H9 (cell line): Measurements from ENCODE around the gene GLRX2. TPM values are rescaled to one million over a fixed set of nuclear protein-coding genes. Genes with fewer than 3 reads are reported as not detected.

Experiments used
- DNase-seq: peaks from one replicate; pipeline ENCODE4 v3.0.0-alpha.2; 2017
- H2AFZ ChIP-seq: one replicate; pipeline ENCODE4 v1.6.1; 2013; ENCODE audit warnings: mild to moderate bottlenecking, low read length, control low read depth, moderate library complexity
- H2AK5ac ChIP-seq: 2 replicates; pipeline ENCODE4 v1.6.1; 2013; ENCODE audit warnings: low read length, control low read depth, mixed read lengths; ENCODE audit not compliant: insufficient read length
- H2BK120ac ChIP-seq: one replicate; pipeline ENCODE4 v1.6.1; 2013; ENCODE audit warnings: low read depth, mild to moderate bottlenecking, low read length, control low read depth, inconsistent platforms; ENCODE audit not compliant: poor library complexity, severe bottlenecking
- H2BK12ac ChIP-seq: 2 replicates; pipeline ENCODE4 v1.6.1; 2013; ENCODE audit warnings: low read length, control low read depth, mixed read lengths, low read depth; ENCODE audit not compliant: insufficient read length
- H2BK15ac ChIP-seq: 2 replicates; pipeline ENCODE4 v1.6.1; 2013; ENCODE audit warnings: low read depth, low read length, control low read depth
- H2BK20ac ChIP-seq: one replicate; pipeline ENCODE4 v1.6.1; 2013; ENCODE audit warnings: low read depth, mild to moderate bottlenecking, low read length, control low read depth, inconsistent platforms; ENCODE audit not compliant: poor library complexity, severe bottlenecking
- H2BK5ac ChIP-seq: 2 replicates; pipeline ENCODE4 v1.6.1; 2013; ENCODE audit warnings: low read length, control low read depth, mixed read lengths; ENCODE audit not compliant: insufficient read length
- H3K14ac ChIP-seq: 2 replicates; pipeline ENCODE4 v1.6.1; 2013; ENCODE audit warnings: low read length, control low read depth; ENCODE audit not compliant: insufficient read depth
- H3K18ac ChIP-seq: 2 replicates; pipeline ENCODE4 v1.6.1; 2013; ENCODE audit warnings: low read depth, mild to moderate bottlenecking, mixed read lengths, low read length, control low read depth; ENCODE audit not compliant: insufficient read length
- H3K23ac ChIP-seq: 2 replicates; pipeline ENCODE4 v1.6.1; 2013; ENCODE audit warnings: low read length, control low read depth, mixed read lengths, low read depth; ENCODE audit not compliant: insufficient read length
- H3K23me2 ChIP-seq: 2 replicates; pipeline ENCODE4 v1.6.1; 2013; ENCODE audit warnings: low read depth, mild to moderate bottlenecking, mixed read lengths, low read length, control low read depth; ENCODE audit not compliant: insufficient read length, poor library complexity, severe bottlenecking
- H3K27ac ChIP-seq: 2 replicates; pipeline ENCODE4 v1.5.1; 2013; ENCODE audit warnings: low read length, control low read depth, mixed read lengths, low read depth; ENCODE audit not compliant: insufficient read length
- H3K27me3 ChIP-seq: 2 replicates; pipeline ENCODE4 v1.6.1; 2013; ENCODE audit warnings: low read length, control low read depth, inconsistent platforms; ENCODE audit not compliant: insufficient read depth
- H3K4ac ChIP-seq: 2 replicates; pipeline ENCODE4 v1.6.1; 2013; ENCODE audit warnings: low read depth, mild to moderate bottlenecking, control low read depth, inconsistent platforms, low read length, moderate library complexity
- H3K4me1 ChIP-seq: 2 replicates; pipeline ENCODE4 v1.6.1; 2013; ENCODE audit warnings: low read length, control low read depth, inconsistent platforms; ENCODE audit not compliant: insufficient read depth
- H3K4me2 ChIP-seq: 2 replicates; pipeline ENCODE4 v1.6.1; 2013; ENCODE audit warnings: low read length, control low read depth, mixed read lengths; ENCODE audit not compliant: insufficient read length, insufficient read depth
- H3K56ac ChIP-seq: 2 replicates; pipeline ENCODE4 v1.6.1; 2013; ENCODE audit warnings: low read depth, mild to moderate bottlenecking, mixed read lengths, low read length, control low read depth; ENCODE audit not compliant: insufficient read length
- H3K79me1 ChIP-seq: 2 replicates; pipeline ENCODE4 v1.6.1; 2013; ENCODE audit warnings: low read depth, mild to moderate bottlenecking, moderate library complexity, low read length, control low read depth, inconsistent platforms; ENCODE audit not compliant: insufficient read depth, poor library complexity, severe bottlenecking
- H3K79me2 ChIP-seq: 2 replicates; pipeline ENCODE4 v1.6.1; 2013; ENCODE audit warnings: low read length, control low read depth, inconsistent platforms; ENCODE audit not compliant: insufficient read depth
- H3K9ac ChIP-seq: 2 replicates; pipeline ENCODE4 v1.6.1; 2013; ENCODE audit warnings: low read length, control low read depth, mixed read lengths; ENCODE audit not compliant: insufficient read length; ENCODE audit errors: extremely low read depth
- H3K9me3 ChIP-seq: one replicate; pipeline ENCODE4 v1.6.1; 2013; ENCODE audit warnings: low read depth, low read length, inconsistent platforms; ENCODE audit not compliant: control insufficient read depth
- H3T11ph ChIP-seq: one replicate; pipeline ENCODE4 v1.6.1; 2013; ENCODE audit warnings: mild to moderate bottlenecking, low read length, control low read depth, inconsistent platforms
- H4K20me1 ChIP-seq: one replicate; pipeline ENCODE4 v1.6.1; 2013; ENCODE audit not compliant: control insufficient read depth, insufficient read length, insufficient read depth
- H4K5ac ChIP-seq: 2 replicates; pipeline ENCODE4 v1.6.1; 2013; ENCODE audit warnings: low read depth, mild to moderate bottlenecking, mixed read lengths, low read length, control low read depth; ENCODE audit not compliant: insufficient read length
- H4K8ac ChIP-seq: replicated peaks from 2 replicates; pipeline ENCODE4 v1.6.1; 2013; ENCODE audit warnings: low read length, control low read depth, mixed read lengths, low read depth; ENCODE audit not compliant: insufficient read length
- H4K91ac ChIP-seq: 2 replicates; pipeline ENCODE4 v1.6.1; 2013; ENCODE audit warnings: low read depth, mild to moderate bottlenecking, moderate library complexity, mixed read lengths, low read length, control low read depth; ENCODE audit not compliant: insufficient read length
- H3K27ac Mint-ChIP-seq, 3 experiments: 2 replicates in 2 of 3; 3 replicates in 1 of 3; pipeline ENCODE4 v1.8.0; 2020 to 2021; ENCODE audit warnings: mixed read lengths in 3 of 3, mild to moderate bottlenecking in 1 of 3, moderate library complexity in 1 of 3
- H3K27me3 Mint-ChIP-seq: 2 replicates; pipeline ENCODE4 v1.8.0; 2021; ENCODE audit warnings: low read depth, mild to moderate bottlenecking, moderate library complexity, mixed read lengths
- H3K36me3 Mint-ChIP-seq, 3 experiments: 2 replicates in 2 of 3; 3 replicates in 1 of 3; pipeline ENCODE4 v1.8.0; 2020 to 2021; ENCODE audit warnings: low read depth in 3 of 3, mixed read lengths in 3 of 3; ENCODE audit not compliant: insufficient read depth in 1 of 3
- H3K4me1 Mint-ChIP-seq, 2 experiments: 2 replicates each; pipeline ENCODE4 v1.8.0; 2020; ENCODE audit warnings: mixed read lengths in 2 of 2
- H3K4me3 Mint-ChIP-seq, 2 experiments: 2 replicates in 1 of 2; 3 replicates in 1 of 2; pipeline ENCODE4 v1.8.0; 2020 to 2021; ENCODE audit warnings: mild to moderate bottlenecking in 2 of 2, mixed read lengths in 2 of 2, moderate library complexity in 1 of 2
- H3K9me3 Mint-ChIP-seq, 2 experiments: 2 replicates in 1 of 2; 3 replicates in 1 of 2; pipeline ENCODE4 v1.8.0; 2020; ENCODE audit warnings: mild to moderate bottlenecking in 2 of 2, mixed read lengths in 2 of 2, moderate library complexity in 1 of 2
- WGBS: extraction: QIAGEN DNeasy Blood & Tissue Kit; methylation state at CpG from one replicate; pipeline ENCODE4 v1.1.7; 2013; ENCODE audit warnings: missing lambda C conversion rate, low lambda C conversion rate, mixed read lengths; ENCODE audit not compliant: insufficient read length; ENCODE audit errors: extremely low coverage; 5-methylcytosine and 5-hydroxymethylcytosine counted together
- total RNA-seq: library from RNA; stranded (reverse); gene quantifications from 2 replicates; pipeline ENCODE4 v1.2.1, GENCODE V29; 2021
- TF ChIP-seq, protein P1 (sequence below): fragments of 200-600 bp; sonication (generic); conservative IDR thresholded peaks from 3 replicates; pipeline ENCODE4 v1.8.0; 2021; ENCODE audit warnings: antibody characterized with exemption, mild to moderate bottlenecking

GLRX2 gene
- total RNA-seq, 1 experiment from 2014 or later = 10.1 TPM

DNA sequence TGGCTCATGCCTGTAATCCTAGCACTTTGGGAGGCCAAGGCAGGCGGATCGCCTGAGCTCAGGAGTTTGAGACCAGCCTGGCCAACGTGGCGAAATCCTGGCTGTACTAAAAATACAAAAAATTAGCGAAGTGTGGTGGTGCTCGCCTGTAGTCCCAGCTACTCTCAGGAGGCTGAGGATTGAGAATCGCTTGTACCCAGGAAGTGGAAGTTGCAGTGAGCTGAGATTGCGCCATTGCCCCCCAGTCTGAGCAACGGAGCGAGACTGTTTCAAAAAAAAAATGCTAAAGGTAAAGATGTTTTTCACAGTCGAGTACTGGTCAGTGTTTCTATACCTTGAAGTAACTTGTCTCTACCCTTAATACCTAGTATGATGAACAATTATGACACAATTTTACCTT is 11.1 kb downstream of the GLRX2 start:
- no peak overlapping the region for H3K4ac ChIP-seq

More for the DNA sequence above, 11.1 kb downstream of the GLRX2 start:
- Histone ChIP-seq H3K18ac (no peak overlapping the region), H2AK5ac (no peak overlapping the region), H2BK20ac (no peak overlapping the region), H2AFZ (no peak overlapping the region), H2BK15ac (no peak overlapping the region), H3K9ac (no peak overlapping the region), H4K20me1 (no peaks in the 10 kb centered on the region), H3K4me2 (no peak overlapping the region), H2BK5ac (no peak overlapping the region), H3K27me3 (no peaks in the 10 kb centered on the region), H2BK12ac (no peak overlapping the region), H3K23ac (no peak overlapping the region), H4K8ac (no peak overlapping the region), H3K56ac (no peak overlapping the region), H3K23me2 (no peaks in the 10 kb centered on the region), H3T11ph (no peak overlapping the region), H4K91ac (no peak overlapping the region), H3K79me2 (no peaks in the 10 kb centered on the region), H3K27ac (no peak overlapping the region), H3K4me1 (no peaks in the 10 kb centered on the region), H2BK120ac (no peak overlapping the region), H3K9me3 (no peaks in the 10 kb centered on the region), H3K79me1 (no peaks in the 10 kb centered on the region), H3K14ac (no peak overlapping the region), H4K5ac (no peak overlapping the region)
- H3K27ac Mint-ChIP-seq = peak overlapping the region; percentile 65 to 84 (median 70); a peak in 5 of 7 replicates
- no peak overlapping the region for H3K4me3 Mint-ChIP-seq
- TF ChIP-seq, protein P1, sequence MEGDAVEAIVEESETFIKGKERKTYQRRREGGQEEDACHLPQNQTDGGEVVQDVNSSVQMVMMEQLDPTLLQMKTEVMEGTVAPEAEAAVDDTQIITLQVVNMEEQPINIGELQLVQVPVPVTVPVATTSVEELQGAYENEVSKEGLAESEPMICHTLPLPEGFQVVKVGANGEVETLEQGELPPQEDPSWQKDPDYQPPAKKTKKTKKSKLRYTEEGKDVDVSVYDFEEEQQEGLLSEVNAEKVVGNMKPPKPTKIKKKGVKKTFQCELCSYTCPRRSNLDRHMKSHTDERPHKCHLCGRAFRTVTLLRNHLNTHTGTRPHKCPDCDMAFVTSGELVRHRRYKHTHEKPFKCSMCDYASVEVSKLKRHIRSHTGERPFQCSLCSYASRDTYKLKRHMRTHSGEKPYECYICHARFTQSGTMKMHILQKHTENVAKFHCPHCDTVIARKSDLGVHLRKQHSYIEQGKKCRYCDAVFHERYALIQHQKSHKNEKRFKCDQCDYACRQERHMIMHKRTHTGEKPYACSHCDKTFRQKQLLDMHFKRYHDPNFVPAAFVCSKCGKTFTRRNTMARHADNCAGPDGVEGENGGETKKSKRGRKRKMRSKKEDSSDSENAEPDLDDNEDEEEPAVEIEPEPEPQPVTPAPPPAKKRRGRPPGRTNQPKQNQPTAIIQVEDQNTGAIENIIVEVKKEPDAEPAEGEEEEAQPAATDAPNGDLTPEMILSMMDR = no peak
- no peaks in the 10 kb centered on the region for H3K4me1 Mint-ChIP-seq
- no peaks in the 10 kb centered on the region for H3K27me3 Mint-ChIP-seq
- peaks cover 0 to 8% (median 0%) of the 10 kb centered on the region in 3 experiments; a peak in 2 of 7 replicates for H3K36me3 Mint-ChIP-seq
- DNase-seq = no peak
- no peaks in the 10 kb centered on the region for H3K9me3 Mint-ChIP-seq
- no CpG with 5 or more reads among the region's 11 CpGs for WGBS
